Suprapubic skin (tissue), 4 donors: ENCODE results near the gene PTGS1. TPM values are rescaled to one million over a fixed set of nuclear protein-coding genes. Genes with fewer than 3 reads are reported as not detected.

Experiments used
- DNase-seq, 2 donors: peaks; one replicate each; pipeline ENCODE4 v3.0.0-alpha.2; 2019; ENCODE audit warnings: low spot score in 2 of 2
- H3K27ac ChIP-seq: fragments of 200-600 bp; sonication (generic); one replicate; pipeline ENCODE4 v1.5.1; 2019
- H3K27me3 ChIP-seq: fragments of 200-600 bp; sonication (generic); one replicate; pipeline ENCODE4 v1.5.1; 2019
- H3K36me3 ChIP-seq: fragments of 200-600 bp; sonication (generic); one replicate; pipeline ENCODE4 v1.5.1; 2019
- H3K4me1 ChIP-seq: fragments of 200-600 bp; sonication (generic); one replicate; pipeline ENCODE4 v1.5.1; 2019
- H3K4me3 ChIP-seq: fragments of 200-600 bp; sonication (generic); one replicate; pipeline ENCODE4 v1.5.1; 2019; ENCODE audit warnings: mild to moderate bottlenecking
- H3K9me3 ChIP-seq: fragments of 200-600 bp; sonication (generic); one replicate; pipeline ENCODE4 v1.5.1; 2019
- EP300 ChIP-seq: sonication (generic); formaldehyde crosslinking; IDR thresholded peaks from one replicate; pipeline ENCODE4 v1.6.1; 2017; ENCODE audit warnings: antibody characterized with exemption
- POLR2A ChIP-seq, 2 donors: fragments of 450-650 bp; IDR thresholded peaks; one replicate each; pipeline ENCODE4 v1.6.1; 2017; ENCODE audit warnings: antibody characterized with exemption in 2 of 2, mild to moderate bottlenecking in 2 of 2, moderate library complexity in 2 of 2
- POLR2AphosphoS5 ChIP-seq, 3 donors: sonication (generic); formaldehyde crosslinking; IDR thresholded peaks; one replicate each; pipeline ENCODE4 v1.6.1; 2017; ENCODE audit warnings: antibody characterized with exemption in 3 of 3
- WGBS: methylation state at CpG from one replicate; pipeline ENCODE4 v1.1.5; 2018; 5-methylcytosine and 5-hydroxymethylcytosine counted together
- total RNA-seq, 4 donors: library from RNA; depleted of rRNA; stranded (reverse); fragments of >200 nt; gene quantifications; one replicate each; pipeline ENCODE4 v1.1.0, GENCODE V29; 2016
- TF ChIP-seq, protein P1 (sequence below), 2 donors: fragments of 200-600 bp in 1 of 2; fragments of 450-650 bp in 1 of 2; sonication (generic) in 1 of 2; IDR thresholded peaks; one replicate each; pipeline ENCODE4 v1.5.1; 2016 to 2019; ENCODE audit warnings: antibody characterized with exemption in 2 of 2, mild to moderate bottlenecking in 1 of 2, moderate library complexity in 1 of 2

Gene PTGS1
- total RNA-seq, 4 donors from 2014 or later, result 64.3 to 124 (median 73.1) TPM

DNA sequence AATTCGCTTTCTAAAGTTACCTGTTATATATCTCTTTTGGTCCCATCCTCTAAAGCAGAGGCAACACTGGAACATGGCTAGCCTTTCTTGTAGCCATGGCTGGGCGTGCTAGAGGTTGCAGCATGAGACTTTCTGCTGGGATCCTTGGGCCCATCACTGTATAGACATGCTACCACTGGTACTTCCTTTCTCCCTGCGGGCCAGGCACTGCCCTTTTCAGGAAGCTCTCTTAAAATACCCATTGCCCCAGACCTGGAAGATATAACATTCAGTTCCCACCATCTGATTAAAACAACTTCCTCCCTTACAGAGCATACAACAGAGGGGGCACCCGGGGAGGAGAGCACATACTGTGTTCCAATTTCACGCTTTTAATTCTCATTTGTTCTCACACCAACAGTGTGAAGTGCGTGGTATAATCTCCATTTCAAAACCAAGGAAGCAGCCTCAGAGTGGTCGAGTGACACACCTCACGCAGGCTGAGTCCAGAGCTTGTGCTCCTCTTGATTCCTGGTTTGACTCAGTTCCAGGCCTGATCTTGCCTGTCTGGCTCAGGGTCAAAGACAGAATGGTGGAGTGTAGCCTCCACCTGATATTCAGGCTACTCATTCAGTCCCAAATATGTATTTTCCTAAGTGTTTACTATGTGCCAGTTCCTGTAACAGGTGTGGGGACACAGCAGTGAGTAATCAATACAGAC, 22.6 kb downstream of the PTGS1 start:
- DNase-seq, result no peak

DNA sequence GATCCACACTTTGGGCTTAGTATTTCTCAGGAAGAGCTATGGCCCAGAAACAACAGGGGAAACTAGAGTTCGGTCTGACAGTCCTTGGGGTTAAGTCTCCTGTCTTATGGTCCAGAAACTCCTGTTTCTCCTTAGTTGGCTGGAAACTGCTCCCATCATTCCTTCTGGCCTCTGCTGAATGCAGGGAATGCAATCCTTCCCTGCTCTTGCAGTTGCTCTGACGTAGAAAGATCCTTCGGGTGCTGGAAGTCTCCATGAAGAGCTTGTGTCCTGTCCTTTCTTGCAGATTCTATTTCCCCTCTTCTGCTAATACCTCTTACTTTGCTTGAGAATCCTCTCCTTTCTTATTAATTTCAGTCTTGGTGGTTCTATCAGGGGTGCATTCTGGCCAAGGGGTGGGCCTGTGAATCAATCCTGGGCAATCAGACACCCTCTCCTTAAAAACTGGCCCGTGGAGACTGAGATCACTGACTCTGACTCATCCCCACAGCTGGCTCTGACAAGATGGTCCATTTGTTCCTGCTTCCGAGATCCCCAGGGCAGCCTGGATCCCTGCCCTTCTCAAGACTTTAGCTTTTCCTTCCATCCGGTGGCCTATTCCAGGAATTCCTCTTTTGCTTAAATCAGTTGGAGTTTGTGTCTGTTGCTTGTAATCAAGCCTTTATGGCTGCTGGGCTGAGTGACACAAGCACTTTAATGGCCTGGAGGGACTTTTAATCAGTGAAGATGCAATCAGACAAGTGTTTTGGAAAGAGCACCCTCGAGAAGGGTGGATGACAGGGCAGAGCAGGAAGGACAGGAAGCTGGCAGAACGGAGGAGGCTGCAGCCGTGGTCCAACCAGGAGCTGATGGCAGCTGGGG, 23.7 kb downstream of the PTGS1 start:
- no peaks in the 10 kb centered on the region for H3K9me3 ChIP-seq
- peaks cover 30% of the 10 kb centered on the region for H3K4me1 ChIP-seq
- peak in 1 of 2 donors; percentile 69 for DNase-seq
- TF ChIP-seq EP300 (no peak), POLR2AphosphoS5 (IDR thresholded peaks at IDR 0.05) (no peak), POLR2A (IDR thresholded peaks at IDR 0.05) (no peak)
- TF ChIP-seq, protein P1, sequence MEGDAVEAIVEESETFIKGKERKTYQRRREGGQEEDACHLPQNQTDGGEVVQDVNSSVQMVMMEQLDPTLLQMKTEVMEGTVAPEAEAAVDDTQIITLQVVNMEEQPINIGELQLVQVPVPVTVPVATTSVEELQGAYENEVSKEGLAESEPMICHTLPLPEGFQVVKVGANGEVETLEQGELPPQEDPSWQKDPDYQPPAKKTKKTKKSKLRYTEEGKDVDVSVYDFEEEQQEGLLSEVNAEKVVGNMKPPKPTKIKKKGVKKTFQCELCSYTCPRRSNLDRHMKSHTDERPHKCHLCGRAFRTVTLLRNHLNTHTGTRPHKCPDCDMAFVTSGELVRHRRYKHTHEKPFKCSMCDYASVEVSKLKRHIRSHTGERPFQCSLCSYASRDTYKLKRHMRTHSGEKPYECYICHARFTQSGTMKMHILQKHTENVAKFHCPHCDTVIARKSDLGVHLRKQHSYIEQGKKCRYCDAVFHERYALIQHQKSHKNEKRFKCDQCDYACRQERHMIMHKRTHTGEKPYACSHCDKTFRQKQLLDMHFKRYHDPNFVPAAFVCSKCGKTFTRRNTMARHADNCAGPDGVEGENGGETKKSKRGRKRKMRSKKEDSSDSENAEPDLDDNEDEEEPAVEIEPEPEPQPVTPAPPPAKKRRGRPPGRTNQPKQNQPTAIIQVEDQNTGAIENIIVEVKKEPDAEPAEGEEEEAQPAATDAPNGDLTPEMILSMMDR (IDR thresholded peaks at IDR 0.05), result no peak
- H3K36me3 ChIP-seq, result no peaks in the 10 kb centered on the region
- WGBS, result 21% methylated on average over 9 of the region's 9 CpGs
- H3K27me3 ChIP-seq, result no peaks in the 10 kb centered on the region
- peak overlapping the region; percentile 50 for H3K27ac ChIP-seq
- H3K4me3 ChIP-seq, result no peak overlapping the region

More for the DNA sequence above, 22.6 kb downstream of the PTGS1 start:
- no peaks in the 10 kb centered on the region for H3K9me3 ChIP-seq
- H3K36me3 ChIP-seq, result no peaks in the 10 kb centered on the region
- H3K27me3 ChIP-seq, result no peaks in the 10 kb centered on the region
- H3K4me3 ChIP-seq, result no peak overlapping the region
- TF ChIP-seq, protein P1 (IDR thresholded peaks at IDR 0.05), result no peak
- peaks cover 30% of the 10 kb centered on the region for H3K4me1 ChIP-seq
- peak overlapping the region; percentile 50 for H3K27ac ChIP-seq
- 78% methylated on average over 8 of the region's 8 CpGs for WGBS

DNA sequence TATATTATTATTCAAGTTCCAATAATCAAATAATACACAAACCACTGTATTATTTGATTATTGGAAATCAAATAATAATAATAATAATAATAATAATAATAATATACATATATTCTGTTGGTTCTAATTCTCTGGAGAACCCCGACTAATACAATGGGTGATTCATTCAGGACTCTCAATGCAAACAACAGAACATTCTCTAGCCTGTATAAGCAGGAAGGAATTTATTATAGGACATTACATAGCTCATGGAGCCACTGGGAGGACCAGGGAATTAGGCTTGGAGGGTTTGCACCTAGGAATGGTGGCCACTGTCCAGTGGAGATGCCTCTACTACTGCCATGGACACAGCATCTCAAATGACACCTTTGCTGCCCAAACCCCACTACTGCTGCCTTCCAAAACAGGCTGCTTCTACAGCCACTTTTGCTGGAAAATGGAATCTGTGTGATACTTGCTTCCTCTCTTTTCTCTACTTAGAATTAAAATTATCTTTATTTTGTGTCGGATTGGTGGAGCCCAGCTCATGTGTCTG, 25.9 kb downstream of the PTGS1 start:
- H3K9me3 ChIP-seq, result no peaks in the 10 kb centered on the region
- DNase-seq, result no peak
- no peaks in the 10 kb centered on the region for H3K27me3 ChIP-seq
- no peaks in the 10 kb centered on the region for H3K36me3 ChIP-seq
- TF ChIP-seq, protein P1 (IDR thresholded peaks at IDR 0.05), result no peak
- TF ChIP-seq EP300, result no peak
- TF ChIP-seq POLR2AphosphoS5 (IDR thresholded peaks at IDR 0.05), result no peak
- no peak for TF ChIP-seq POLR2A (IDR thresholded peaks at IDR 0.05)
- WGBS, result 84% methylated on average over 2 of the region's 2 CpGs
- no peak overlapping the region for H3K27ac ChIP-seq
- H3K4me3 ChIP-seq, result no peak overlapping the region
- peaks cover 20% of the 10 kb centered on the region for H3K4me1 ChIP-seq

DNA sequence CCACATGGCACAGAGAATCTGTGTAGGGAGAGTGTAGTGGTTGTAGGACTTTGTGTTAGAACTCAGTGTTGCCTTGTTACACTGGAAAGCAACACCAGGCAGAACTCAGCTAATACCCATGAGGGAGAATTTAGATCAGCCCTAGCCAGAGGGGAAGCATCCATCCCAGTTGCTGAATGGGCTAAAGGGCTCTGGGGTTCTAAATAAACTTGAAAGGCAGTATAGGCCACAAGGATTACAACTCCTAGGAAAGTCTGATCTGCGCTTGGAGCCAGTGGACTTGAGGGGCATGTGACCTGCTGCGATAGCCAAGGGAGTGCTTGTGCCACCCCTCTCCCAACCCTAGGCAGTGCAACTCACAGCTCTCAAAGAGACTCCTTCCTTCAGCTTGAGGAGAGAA, 26.9 kb downstream of the PTGS1 start:
- Histone ChIP-seq H3K4me3 (no peak overlapping the region), H3K27ac (no peak overlapping the region), H3K4me1 (peaks cover 20% of the 10 kb centered on the region), H3K36me3 (no peaks in the 10 kb centered on the region), H3K27me3 (no peaks in the 10 kb centered on the region), H3K9me3 (no peaks in the 10 kb centered on the region)
- TF ChIP-seq, protein P1 (IDR thresholded peaks at IDR 0.05), result no peak
- TF ChIP-seq POLR2A (IDR thresholded peaks at IDR 0.05) (no peak), EP300 (no peak), POLR2AphosphoS5 (IDR thresholded peaks at IDR 0.05) (no peak)
- 100% methylated on average over 2 of the region's 2 CpGs for WGBS
- DNase-seq, result no peak

DNA sequence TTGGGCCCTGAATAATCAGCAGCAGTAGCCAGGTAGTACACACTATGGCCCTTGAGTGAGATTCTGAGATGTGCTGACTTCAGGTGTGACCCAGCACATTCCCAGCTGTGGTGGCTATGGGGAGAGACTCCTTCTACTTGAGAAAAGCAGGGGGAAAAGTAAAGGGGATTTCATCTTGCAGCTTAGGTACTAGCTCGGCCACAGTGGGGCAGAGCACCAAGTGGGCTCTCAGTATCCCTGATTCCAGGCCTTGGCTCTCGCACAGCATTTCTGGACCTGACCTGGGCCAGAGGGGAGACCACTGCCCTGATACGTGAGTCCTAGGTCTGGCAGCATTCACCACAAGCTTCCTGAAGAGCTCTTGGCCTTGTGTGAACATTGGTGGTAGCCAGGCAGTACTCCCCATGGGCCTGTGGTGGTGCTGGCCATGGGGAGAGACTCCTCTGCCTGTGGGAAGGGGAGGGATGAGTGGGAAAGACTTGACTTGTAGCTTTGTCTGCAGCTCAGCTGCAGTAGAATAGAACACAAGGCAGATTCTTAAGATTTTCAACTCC, 27.6 kb downstream of the PTGS1 start:
- Histone ChIP-seq H3K4me3 (no peak overlapping the region), H3K36me3 (no peaks in the 10 kb centered on the region), H3K9me3 (no peaks in the 10 kb centered on the region), H3K4me1 (peaks cover 18% of the 10 kb centered on the region), H3K27ac (no peak overlapping the region), H3K27me3 (no peaks in the 10 kb centered on the region)
- no peak for DNase-seq
- WGBS, result 100% methylated on average over 3 of the region's 3 CpGs
- TF ChIP-seq EP300 (no peak), POLR2AphosphoS5 (IDR thresholded peaks at IDR 0.05) (no peak), POLR2A (IDR thresholded peaks at IDR 0.05) (no peak)
- TF ChIP-seq, protein P1 (IDR thresholded peaks at IDR 0.05), result no peak
